Measurements from ENCODE around the gene CNPY1.

CNPY1 gene

DNA sequence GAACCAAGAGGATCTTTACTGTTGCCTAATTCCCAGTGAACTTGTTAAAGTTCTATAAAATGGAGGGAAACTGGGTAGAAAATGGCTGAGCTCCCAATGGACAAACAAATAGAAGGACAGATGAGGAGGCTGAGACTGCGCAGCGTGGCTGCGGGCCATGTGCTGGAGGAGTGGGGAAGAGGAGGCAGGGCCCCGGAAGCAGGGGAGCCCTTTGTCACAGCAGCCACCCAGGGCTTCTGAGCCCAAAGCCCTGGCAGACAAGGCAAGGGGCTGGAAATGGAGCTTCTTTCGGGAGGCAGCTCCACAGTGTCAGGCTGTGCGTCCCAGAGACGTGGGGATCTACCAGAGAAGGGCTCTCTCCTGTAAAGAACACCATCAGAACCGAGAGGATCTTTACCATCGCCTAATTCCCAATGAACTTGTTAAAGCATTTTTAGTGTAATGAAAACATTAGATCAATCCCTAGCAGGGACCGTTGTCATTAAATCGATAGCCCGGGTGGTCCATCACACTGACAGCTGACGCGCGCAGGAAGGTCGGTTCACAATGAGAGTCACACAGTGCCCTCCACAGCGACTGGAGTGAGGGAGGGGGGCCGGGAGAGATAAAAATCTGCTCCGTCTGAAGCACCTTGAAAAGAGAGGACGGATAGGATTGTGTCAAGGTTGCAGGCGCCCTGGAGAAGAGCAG, 14.0 kb upstream of the CNPY1 start:
- TF ChIP-seq, protein P1, sequence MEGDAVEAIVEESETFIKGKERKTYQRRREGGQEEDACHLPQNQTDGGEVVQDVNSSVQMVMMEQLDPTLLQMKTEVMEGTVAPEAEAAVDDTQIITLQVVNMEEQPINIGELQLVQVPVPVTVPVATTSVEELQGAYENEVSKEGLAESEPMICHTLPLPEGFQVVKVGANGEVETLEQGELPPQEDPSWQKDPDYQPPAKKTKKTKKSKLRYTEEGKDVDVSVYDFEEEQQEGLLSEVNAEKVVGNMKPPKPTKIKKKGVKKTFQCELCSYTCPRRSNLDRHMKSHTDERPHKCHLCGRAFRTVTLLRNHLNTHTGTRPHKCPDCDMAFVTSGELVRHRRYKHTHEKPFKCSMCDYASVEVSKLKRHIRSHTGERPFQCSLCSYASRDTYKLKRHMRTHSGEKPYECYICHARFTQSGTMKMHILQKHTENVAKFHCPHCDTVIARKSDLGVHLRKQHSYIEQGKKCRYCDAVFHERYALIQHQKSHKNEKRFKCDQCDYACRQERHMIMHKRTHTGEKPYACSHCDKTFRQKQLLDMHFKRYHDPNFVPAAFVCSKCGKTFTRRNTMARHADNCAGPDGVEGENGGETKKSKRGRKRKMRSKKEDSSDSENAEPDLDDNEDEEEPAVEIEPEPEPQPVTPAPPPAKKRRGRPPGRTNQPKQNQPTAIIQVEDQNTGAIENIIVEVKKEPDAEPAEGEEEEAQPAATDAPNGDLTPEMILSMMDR (IDR thresholded peaks at IDR 0.05; ENCODE audit: insufficient read depth, low read length, missing control alignments) = no peak
- no peak for DNase-seq (ENCODE audit: low read depth, low spot score)
- CTCF ChIA-PET = no interaction called here
- H3K4me3 ChIP-seq (ENCODE audit: low read depth, low read length) = no peak overlapping the region
- POLR2A ChIA-PET = no interaction called here

DNA sequence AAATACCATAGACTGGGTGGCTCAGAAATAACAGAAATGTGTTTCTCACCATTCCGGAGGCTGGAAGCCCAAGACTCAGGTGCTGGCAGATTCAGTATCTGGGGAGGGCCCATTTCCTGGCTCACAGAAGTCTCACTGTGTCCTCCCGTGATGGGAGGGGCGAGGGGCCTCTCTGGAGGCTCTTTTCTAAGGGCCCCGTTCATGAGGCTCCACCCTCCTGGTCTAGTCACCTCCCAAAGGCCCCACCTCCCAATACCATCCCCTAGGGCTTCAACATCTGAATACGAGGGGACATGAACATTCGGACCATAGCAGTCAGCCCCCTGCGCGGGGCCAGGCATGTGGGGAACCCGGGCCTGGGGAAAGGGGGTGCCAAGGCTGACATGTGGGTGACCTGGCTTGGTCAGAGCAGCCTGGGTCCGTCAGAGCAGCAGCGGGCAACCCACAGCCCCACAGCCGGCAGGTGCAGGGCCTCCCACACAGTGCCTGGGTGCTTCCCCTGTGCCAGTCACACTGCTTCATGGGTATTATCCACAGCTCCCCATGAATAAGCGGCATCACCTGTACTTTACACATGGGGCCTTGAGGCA, 13.3 kb upstream of the CNPY1 start:
- DNase-seq (ENCODE audit: low read depth, low spot score) = no peak
- no peak overlapping the region for H3K4me3 ChIP-seq (ENCODE audit: low read depth, low read length)
- ChIA-PET POLR2A (no interaction called here), CTCF (no interaction called here)
- TF ChIP-seq, protein P1 (IDR thresholded peaks at IDR 0.05; ENCODE audit: insufficient read depth, low read length, missing control alignments) = no peak

DNA sequence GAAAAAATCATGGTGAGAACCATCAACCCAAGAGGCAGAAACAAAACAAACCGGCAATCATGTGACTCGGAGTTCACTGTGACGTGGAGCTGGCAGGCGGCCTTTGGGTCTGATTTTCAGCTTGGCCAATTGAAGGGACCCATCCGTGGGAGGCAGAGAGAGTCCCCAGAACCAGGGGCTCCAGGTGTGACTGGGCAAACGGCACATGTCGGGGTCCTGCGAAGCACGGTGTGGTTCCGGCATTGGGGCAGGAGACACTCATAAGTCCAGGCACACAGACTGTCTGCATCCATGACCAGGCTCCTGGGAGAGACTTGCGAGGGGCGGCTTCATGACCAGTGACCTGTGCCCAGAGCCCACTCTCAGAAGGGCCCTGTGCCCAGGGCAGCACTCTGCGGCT, 12.6 kb upstream of the CNPY1 start:
- DNase-seq (ENCODE audit: low read depth, low spot score) = no peak
- TF ChIP-seq, protein P1 (IDR thresholded peaks at IDR 0.05; ENCODE audit: insufficient read depth, low read length, missing control alignments) = no peak
- POLR2A ChIA-PET = no interaction called here
- CTCF ChIA-PET = no interaction called here
- H3K4me3 ChIP-seq (ENCODE audit: low read depth, low read length) = no peak overlapping the region

DNA sequence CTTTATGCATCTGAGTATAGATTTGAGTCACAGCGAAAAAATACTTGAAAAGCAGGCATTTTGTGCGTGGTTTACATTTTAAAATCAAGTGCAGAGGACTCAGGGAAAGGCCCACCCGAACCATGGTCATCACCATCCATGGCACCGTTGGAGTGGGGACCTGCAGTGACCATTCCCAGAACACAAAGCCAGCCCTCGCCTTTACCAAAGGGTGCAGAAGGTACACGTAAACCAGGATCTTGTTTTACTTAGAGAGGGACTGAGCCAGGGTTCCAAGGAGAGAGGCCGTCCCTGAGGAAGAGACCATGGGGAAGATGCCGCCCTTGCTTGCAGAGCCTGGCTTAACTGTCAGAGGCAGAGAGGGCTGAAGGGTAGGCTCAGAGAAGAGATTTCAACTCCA, 12.0 kb upstream of the CNPY1 start:
- CTCF ChIA-PET = no interaction called here
- POLR2A ChIA-PET = no interaction called here
- no peak overlapping the region for H3K4me3 ChIP-seq (ENCODE audit: low read depth, low read length)
- TF ChIP-seq, protein P1 (IDR thresholded peaks at IDR 0.05; ENCODE audit: insufficient read depth, low read length, missing control alignments) = no peak
- DNase-seq (ENCODE audit: low read depth, low spot score) = no peak

DNA sequence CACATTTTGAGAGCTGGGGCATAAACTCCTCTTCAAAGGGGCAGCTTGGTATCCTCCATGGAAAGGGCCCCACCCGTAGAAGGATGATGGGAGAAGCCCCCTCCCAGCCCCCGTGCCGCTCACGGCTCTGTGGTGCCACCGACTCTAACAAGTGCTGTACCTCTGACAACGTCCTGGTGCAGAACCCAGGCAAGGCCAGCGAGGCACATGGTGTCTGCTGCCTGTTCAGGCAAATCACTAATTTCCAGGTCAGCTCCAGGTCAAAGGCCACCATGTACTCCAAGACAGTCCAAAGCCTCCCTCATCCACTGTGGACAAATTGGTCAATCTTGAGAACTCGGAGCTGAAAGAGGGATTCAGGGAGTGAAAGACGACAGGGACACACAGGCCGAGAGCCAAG, 11.4 kb upstream of the CNPY1 start:
- no peak for DNase-seq (ENCODE audit: low read depth, low spot score)
- TF ChIP-seq, protein P1 (IDR thresholded peaks at IDR 0.05; ENCODE audit: insufficient read depth, low read length, missing control alignments) = no peak
- H3K4me3 ChIP-seq (ENCODE audit: low read depth, low read length) = no peak overlapping the region
- ChIA-PET POLR2A (no interaction called here), CTCF (no interaction called here)

DNA sequence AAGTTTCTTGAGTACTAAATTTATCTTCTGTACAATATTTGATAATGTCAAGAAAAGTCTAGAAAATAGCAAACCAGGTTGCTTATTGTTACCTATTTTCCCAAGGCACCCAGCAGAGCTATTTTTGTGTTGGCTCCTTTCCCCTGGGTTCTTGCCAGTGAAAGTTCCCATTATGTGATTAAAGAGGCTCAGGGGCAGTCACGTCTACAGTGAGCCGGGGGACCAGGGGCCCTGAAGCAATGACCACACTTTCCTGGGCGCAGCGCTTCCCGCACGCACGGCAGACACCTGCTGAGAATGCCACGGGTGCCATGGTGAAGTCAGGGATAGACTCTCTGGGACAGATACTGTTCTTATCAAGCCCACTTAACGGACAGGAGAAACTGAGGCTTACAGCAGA, 10.4 kb upstream of the CNPY1 start:
- no peak overlapping the region for H3K4me3 ChIP-seq (ENCODE audit: low read depth, low read length)
- DNase-seq (ENCODE audit: low read depth, low spot score) = no peak
- POLR2A ChIA-PET = no interaction called here
- TF ChIP-seq, protein P1 (IDR thresholded peaks at IDR 0.05; ENCODE audit: insufficient read depth, low read length, missing control alignments) = no peak
- CTCF ChIA-PET = no interaction called here
